ENCODE results near the gene PIGQ. TPM values are rescaled to one million over a fixed set of nuclear protein-coding genes. Genes with fewer than 3 reads are reported as not detected.
A peak's percentile ranks its signal among the peaks of the same experiment; 100 is the strongest.

The PIGQ gene
- total RNA-seq, 2 experiments from 2014 or later, result 46.3 to 54.3 TPM

DNA sequence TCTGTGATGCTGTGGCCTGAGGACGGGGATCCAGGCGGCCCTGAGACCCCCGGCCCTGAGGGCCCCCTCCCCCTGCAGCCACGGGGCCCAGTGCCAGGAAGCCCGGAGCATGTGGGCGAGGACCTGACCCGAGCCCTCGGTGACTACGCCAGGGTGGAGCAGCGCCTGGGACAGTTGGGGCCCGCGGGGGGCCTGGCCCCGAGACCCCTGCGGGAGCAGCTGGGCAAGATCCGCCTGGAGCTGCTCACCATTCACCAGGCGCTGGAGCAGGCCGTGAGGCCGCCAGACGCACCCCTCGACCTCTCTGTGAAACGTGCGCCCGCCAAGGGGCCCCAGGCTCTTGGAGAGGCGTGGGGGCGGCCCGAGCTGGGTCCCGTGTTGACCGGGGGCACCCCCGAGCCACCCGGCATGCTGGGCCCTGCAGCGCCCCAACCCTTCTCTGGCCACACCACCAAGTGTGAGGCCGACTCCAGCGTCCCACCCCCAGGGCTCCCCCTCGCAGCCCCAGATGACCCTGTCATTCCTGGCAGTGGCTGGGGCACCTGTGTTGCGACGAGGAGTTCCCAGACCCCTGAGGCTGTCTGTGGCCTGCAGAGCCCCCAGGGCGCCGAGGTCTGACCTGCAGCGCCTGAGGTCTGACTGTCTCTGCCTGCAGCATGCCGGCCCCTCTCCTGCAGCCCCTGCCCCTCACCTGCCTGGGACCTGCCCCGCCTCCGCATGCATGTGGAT is 4.9 kb upstream of the PIGQ start:
- Mint-ChIP-seq H3K27ac (no peak overlapping the region), H3K9me3 (no peaks in the 10 kb centered on the region), H3K4me3 (no peak overlapping the region), H3K36me3 (no peaks in the 10 kb centered on the region), H3K27me3 (peaks cover 2% of the 10 kb centered on the region), H3K4me1 (peaks cover 12% of the 10 kb centered on the region)
- no peak for ATAC-seq (ENCODE audit: low read depth)
- POLR2A ChIA-PET, result no interaction called here
- DNase-seq, result no peak

DNA sequence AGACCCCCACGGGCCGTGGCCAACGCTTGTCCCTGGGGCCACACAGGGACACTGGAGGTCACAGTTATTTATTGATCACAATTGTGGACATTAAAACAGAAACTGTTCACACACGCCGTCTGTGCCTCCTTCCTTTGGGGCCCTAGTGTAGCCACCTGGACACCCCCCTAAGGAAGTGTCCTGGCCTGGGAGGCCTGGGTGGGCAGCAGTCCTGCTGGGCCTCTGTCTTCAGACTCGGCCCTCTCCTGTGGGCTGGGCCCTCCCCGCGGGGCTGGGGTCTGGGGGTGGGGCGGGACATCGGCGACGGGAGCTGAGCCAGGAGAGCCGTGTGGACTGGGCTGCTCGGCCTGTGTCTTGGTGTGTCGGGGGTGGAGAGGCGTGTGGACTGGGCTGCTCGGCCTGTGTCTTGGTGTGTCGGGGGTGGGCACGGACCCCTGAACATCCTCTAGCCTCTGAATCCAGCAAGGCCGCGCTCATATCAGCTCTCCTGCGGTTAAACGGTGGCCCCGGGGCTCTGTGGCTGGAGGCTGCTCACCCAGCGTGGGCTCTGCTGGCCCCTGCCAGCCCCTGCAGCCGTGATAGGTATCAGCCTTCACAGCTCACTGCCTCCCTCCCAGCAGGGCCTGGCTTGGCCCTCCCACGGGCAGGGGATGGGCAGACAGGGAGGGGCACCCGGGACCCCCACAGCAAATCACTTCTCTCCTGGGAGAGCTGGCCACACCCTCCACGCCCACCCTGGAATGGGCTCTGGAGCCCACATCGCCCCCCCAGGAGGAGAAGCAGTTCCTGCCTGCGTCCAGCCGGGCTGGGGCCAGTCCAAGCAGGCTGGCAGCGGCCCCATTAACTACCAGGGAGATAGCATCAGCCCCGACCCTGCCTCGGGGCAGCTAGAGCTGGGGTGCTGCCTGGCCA is 4.1 kb upstream of the PIGQ start:
- Mint-ChIP-seq H3K27ac (no peak overlapping the region), H3K4me1 (peaks cover 12% of the 10 kb centered on the region), H3K4me3 (no peak overlapping the region), H3K27me3 (peaks cover 2% of the 10 kb centered on the region), H3K36me3 (no peaks in the 10 kb centered on the region), H3K9me3 (no peaks in the 10 kb centered on the region)
- POLR2A ChIA-PET, result no interaction called here
- no peak for DNase-seq
- no peak for ATAC-seq (ENCODE audit: low read depth)

GRCh38 chr16:566475-567372 is 3.0 kb upstream of the PIGQ start, which contains the start of gene NHLRC4:
NHLRC4 (plus strand) TSS chr16:567005; CDS start chr16:568048, 1,043 bp downstream.
- no peaks in the 10 kb centered on the region for H3K36me3 Mint-ChIP-seq
- peaks cover 21% of the 10 kb centered on the region for H3K4me1 Mint-ChIP-seq
- H3K9me3 Mint-ChIP-seq, result no peaks in the 10 kb centered on the region
- peak within 1 kb of the TSS; percentile 84 for H3K27ac Mint-ChIP-seq
- ATAC-seq (ENCODE audit: low read depth) (peak; percentile 77), DNase-seq (peak; percentile 71)
- POLR2A ChIA-PET, result interaction anchor here (0.7 to 1.4 kb wide), 8 partner anchors 13 to 222 kb away, joined by 3 to 8 read pairs (median 3); partner anchors contain the start of genes CAPN15, CHTF18, METTL26 and RPUSD1
- H3K4me3 Mint-ChIP-seq, result peak within 1 kb of the TSS; percentile 71
- H3K27me3 Mint-ChIP-seq, result no peaks in the 10 kb centered on the region

DNA sequence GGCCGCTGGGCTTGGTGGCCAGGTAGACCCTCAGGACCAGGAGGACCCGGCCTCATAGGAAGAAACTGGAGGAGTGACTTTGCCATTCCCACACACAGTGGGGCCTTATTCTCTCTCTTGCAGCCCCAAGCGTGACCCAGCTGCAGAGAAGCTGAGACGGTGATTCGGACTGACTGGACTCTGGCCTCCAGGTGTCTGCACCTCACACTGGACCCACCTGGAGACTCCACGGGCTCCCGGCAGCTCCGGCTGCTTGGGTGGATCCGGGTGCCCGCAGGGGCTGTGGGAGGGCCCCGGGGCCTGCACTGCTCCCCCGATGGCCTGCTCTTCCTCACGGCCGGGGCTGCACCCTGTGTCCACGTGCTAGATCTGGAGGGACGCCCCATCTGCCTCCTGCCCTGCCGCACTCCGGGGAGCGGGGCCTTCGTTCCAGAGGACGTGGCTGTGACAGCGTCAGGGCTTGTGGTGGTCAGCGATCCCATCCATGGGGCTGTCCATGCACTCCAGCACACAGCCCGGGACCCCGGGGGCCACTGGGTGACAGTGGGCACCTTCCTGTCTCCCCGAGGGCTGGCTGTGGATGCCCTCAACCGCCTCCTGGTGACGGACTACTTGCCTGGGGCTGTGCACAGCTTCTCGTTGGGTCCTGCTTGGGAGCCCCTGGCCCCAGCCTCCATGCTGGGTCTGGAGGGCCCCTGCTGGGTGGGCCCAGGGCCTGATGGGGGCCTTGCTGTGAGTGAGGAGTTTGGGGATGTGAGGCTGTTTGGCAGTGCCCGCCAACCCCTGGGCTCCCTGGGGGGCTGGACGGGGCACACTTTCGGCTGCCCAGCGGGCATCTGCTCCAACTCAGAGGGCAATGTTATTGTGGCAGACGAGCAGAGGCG is 2.2 kb upstream of the PIGQ start:
- Mint-ChIP-seq H3K27me3 (no peaks in the 10 kb centered on the region), H3K36me3 (no peaks in the 10 kb centered on the region), H3K27ac (peak overlapping the region; percentile 84), H3K9me3 (no peaks in the 10 kb centered on the region), H3K4me1 (peaks cover 24% of the 10 kb centered on the region), H3K4me3 (peak overlapping the region; percentile 71)
- no peak for DNase-seq
- no peak for ATAC-seq (ENCODE audit: low read depth)
- POLR2A ChIA-PET, result interaction anchor here (0.6 to 1.4 kb wide), 10 partner anchors 13 to 221 kb away, joined by 3 to 8 read pairs (median 3); partner anchors contain the start of genes CAPN15, CHTF18, METTL26 and MRPL28

DNA sequence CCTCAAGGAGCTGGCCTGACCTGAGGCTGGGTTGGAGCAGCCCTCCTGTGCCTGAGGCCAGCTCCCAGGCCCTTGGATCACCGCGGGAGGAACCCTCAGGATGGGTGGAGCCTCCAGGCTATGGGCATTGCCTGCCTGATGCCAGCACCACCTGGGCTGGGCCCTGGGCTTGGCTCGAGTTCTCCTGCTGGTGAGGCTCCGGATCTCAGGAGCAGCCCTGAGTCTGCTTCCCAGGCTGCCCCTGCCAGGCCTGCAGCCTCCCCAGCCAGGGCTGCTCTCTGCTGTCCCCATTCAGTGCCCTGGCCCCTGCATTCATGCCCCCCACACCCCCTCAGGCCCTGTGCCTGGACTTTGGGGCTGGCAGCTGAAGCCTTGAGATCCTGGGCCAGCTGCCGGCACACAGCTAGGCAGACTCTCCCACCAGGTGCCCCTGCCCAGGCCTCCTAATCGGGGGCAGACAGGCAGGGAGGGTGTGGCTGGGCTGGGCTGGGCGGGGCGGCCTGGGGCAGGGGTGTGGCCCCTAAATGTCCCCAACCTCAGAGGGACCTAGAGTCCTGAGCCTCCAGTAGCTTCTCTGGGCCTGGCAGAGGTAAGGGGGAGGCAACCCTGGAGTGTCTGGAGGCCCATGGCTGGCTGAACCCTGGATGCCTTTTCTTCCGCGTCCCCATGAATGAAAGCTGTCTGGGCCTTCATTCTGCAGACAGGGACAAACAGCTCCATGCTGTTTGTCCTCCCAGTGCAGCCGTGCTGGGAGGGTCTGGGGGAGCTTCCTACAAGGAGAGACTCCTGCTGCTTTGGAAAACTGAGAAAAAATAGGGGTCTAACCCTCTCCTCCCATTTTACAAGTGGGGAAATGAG is 1.1 kb upstream of the PIGQ start:
- H3K36me3 Mint-ChIP-seq, result no peaks in the 10 kb centered on the region
- H3K27ac Mint-ChIP-seq, result peak overlapping the region; percentile 89
- H3K4me3 Mint-ChIP-seq, result peak overlapping the region; percentile 89
- ATAC-seq (ENCODE audit: low read depth), result no peak
- H3K4me1 Mint-ChIP-seq, result peaks cover 24% of the 10 kb centered on the region
- POLR2A ChIA-PET, result interaction anchor here (0.8 to 1.3 kb wide), 4 partner anchors 20 to 491 kb away, joined by 3 to 7 read pairs (median 5); partner anchors contain the start of genes MPG and MRPL28
- no peaks in the 10 kb centered on the region for H3K27me3 Mint-ChIP-seq
- no peaks in the 10 kb centered on the region for H3K9me3 Mint-ChIP-seq
- no peak for DNase-seq

GRCh38 chr16:572865-573650 is 3.3 kb downstream of the PIGQ start:
- Mint-ChIP-seq H3K36me3 (no peaks in the 10 kb centered on the region), H3K27me3 (no peaks in the 10 kb centered on the region), H3K4me3 (no peak overlapping the region), H3K27ac (no peak overlapping the region), H3K9me3 (no peaks in the 10 kb centered on the region), H3K4me1 (peaks cover 19% of the 10 kb centered on the region)
- DNase-seq (no peak), ATAC-seq (ENCODE audit: low read depth) (no peak)
- POLR2A ChIA-PET, result interaction anchor here (1.2 to 1.4 kb wide), 2 partner anchors 72 to 117 kb away, joined by 3 read pairs; partner anchors contain the start of gene WDR24

- Mint-ChIP-seq H3K36me3 (no peaks in the 10 kb centered on the region), H3K4me1 (peaks cover 17% of the 10 kb centered on the region), H3K27ac (no peak overlapping the region), H3K9me3 (no peaks in the 10 kb centered on the region), H3K27me3 (no peaks in the 10 kb centered on the region), H3K4me3 (no peak overlapping the region)
- DNase-seq, result no peak
- no peak for ATAC-seq (ENCODE audit: low read depth)
- POLR2A ChIA-PET, result no interaction called here
Measured at GRCh38 chr16:574021-574760, 4.4 kb downstream of the PIGQ start.

GRCh38 chr16:575354-576196 is 5.8 kb downstream of the PIGQ start:
- H3K36me3 Mint-ChIP-seq, result no peaks in the 10 kb centered on the region
- H3K4me1 Mint-ChIP-seq, result peaks cover 14% of the 10 kb centered on the region
- H3K27me3 Mint-ChIP-seq, result no peaks in the 10 kb centered on the region
- H3K27ac Mint-ChIP-seq, result no peak overlapping the region
- POLR2A ChIA-PET, result no interaction called here
- no peaks in the 10 kb centered on the region for H3K9me3 Mint-ChIP-seq
- H3K4me3 Mint-ChIP-seq, result no peak overlapping the region
- DNase-seq (no peak), ATAC-seq (ENCODE audit: low read depth) (no peak)

DNA sequence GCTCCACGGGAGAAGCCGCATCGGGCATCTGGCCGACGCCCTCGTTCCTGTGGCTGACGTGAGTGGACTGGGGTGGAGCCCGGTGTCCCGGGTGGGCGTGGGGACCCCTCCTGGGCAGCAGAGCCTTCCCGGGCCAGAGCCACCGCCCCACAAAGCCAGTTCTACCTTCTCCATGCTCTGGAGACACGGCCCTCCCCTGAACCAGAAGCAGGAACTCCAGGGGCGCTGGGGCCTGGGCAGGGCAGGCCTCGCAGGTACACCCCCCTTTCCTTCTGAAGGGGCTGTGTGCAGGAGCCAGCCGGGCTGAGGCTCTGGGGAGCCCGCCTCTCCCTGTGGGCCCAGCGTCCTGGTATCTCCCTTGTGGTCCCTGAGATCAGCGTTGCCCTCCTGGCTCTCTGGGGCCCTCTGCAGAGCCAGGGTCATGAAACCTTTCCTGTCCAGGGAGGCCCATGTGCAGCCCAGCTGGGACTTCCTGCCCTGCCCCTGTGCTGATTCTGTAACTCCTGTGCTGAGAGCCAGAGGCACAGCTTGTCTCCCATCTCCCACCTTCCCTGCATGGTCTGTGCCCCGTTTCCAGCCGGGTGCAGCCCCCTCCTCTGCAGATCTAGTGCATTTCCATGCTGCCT is 6.5 kb downstream of the PIGQ start:
- H3K4me3 Mint-ChIP-seq, result no peak overlapping the region
- ATAC-seq (ENCODE audit: low read depth), result no peak
- POLR2A ChIA-PET, result no interaction called here
- no peaks in the 10 kb centered on the region for H3K27me3 Mint-ChIP-seq
- DNase-seq, result no peak
- H3K27ac Mint-ChIP-seq, result no peak overlapping the region
- H3K9me3 Mint-ChIP-seq, result no peaks in the 10 kb centered on the region
- no peaks in the 10 kb centered on the region for H3K36me3 Mint-ChIP-seq
- peaks cover 9% of the 10 kb centered on the region for H3K4me1 Mint-ChIP-seq
